Activated B cell treated with CpG ODN at 0.5 μM for 24 hours (primary cell): Measurements from ENCODE around the gene KCNK6. TPM values are rescaled to one million over a fixed set of nuclear protein-coding genes. Genes with fewer than 3 reads are reported as not detected.

Experiments
- ATAC-seq: fragments of 200-7000 bp; cut with Tn5 transposase; one replicate; pipeline ENCODE4 v1.10.0; 2021; ENCODE audit warnings: low read depth, mild to moderate bottlenecking, moderate library complexity
- CTCF ChIA-PET: fragments of 350-600 bp; sonication (Branson Sonifier 250); formaldehyde crosslinking; loops from one replicate; lab custom pipeline; 2021; ENCODE audit warnings: antibody characterized with exemption; lab: Charles Lee
- POLR2A ChIA-PET: fragments of 350-600 bp; sonication (Branson Sonifier 250); formaldehyde crosslinking; loops from one replicate; lab custom pipeline; 2021; ENCODE audit warnings: antibody characterized with exemption; lab: Charles Lee
- DNase-seq: peaks from one replicate; pipeline ENCODE4 v3.0.0; 2022
- H3K27ac Mint-ChIP-seq: one replicate; pipeline ENCODE4 v1.8.0; 2020; ENCODE audit warnings: mixed read lengths
- H3K27me3 Mint-ChIP-seq: one replicate; pipeline ENCODE4 v1.8.0; 2021; ENCODE audit warnings: mixed read lengths
- H3K36me3 Mint-ChIP-seq: one replicate; pipeline ENCODE4 v1.8.0; 2021; ENCODE audit warnings: low read depth, mixed read lengths
- H3K4me1 Mint-ChIP-seq: one replicate; pipeline ENCODE4 v1.8.0; 2021; ENCODE audit warnings: mixed read lengths
- H3K4me3 Mint-ChIP-seq: one replicate; pipeline ENCODE4 v1.8.0; 2020; ENCODE audit warnings: mild to moderate bottlenecking, mixed read lengths
- H3K9me3 Mint-ChIP-seq: one replicate; pipeline ENCODE4 v1.8.0; 2020; ENCODE audit warnings: mixed read lengths
- CTCF ChIP-seq: fragments of 200-600 bp; IDR thresholded peaks from one replicate; pipeline ENCODE4 v1.8.0; 2022; ENCODE audit warnings: antibody characterized with exemption, mild to moderate bottlenecking
- intact Hi-C: fragments of 100-400 bp; cut with micrococcal nuclease; formaldehyde crosslinking; loops from one replicate; pipeline ENCODE4 v1.15.1; 2024
- total RNA-seq: library from RNA; stranded (reverse); gene quantifications from 2 replicates; pipeline ENCODE4 v1.2.3, GENCODE V29; 2022

The KCNK6 gene
- total RNA-seq, result 3.2 and 4.7 TPM in 2 replicates

DNA sequence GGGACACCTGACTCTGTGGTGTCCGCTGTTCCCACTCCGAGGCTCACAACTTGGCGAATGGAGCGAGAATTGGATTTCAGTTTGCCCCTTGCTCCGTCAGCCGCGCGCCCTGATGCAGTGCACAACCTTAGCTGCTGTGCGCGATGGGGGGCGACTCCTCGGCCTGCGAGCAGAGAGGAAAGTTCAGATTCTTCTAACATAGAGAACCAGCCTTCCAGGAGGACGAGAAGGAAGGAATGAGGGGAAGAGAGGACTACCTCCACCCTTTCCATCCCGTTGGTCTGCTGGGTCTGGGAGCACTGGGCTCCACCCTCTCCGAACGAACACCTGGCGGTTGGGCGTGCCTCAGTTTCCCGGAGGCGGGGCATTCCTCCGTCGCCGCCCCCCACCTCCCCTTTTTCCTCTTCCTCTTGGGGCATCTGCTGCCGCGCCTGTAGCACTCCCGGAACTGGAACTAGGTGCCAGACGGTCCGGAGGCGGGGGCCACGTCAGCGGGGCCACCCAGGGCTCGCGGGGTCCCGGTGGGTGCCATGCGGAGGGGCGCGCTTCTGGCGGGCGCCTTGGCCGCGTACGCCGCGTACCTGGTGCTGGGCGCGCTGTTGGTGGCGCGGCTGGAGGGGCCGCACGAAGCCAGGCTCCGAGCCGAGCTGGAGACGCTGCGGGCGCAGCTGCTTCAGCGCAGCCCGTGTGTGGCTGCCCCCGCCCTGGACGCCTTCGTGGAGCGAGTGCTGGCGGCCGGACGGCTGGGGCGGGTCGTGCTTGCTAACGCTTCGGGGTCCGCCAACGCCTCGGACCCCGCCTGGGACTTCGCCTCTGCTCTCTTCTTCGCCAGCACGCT, at the start of gene KCNK6:
TSS of gene KCNK6 (plus strand) at position 425 of the 838 bp plus-strand sequence. CDS start at position 531, 106 bp downstream.
- ChIA-PET CTCF (interaction anchor here (1.6 kb wide), 1 partner anchor 13 kb away, joined by 5 read pairs; no protein-coding TSS in a partner anchor), POLR2A (interaction anchor here (0.6 to 3.1 kb wide), 5 partner anchors 54 to 301 kb away, joined by 3 to 11 read pairs (median 6); partner anchors contain the start of genes PSMD8 and SPINT2)
- intact Hi-C loops, result loop anchor here (5.0 to 10.0 kb wide), 2 partner anchors 412 to 1125 kb away; partner anchors contain the start of genes SIPA1L3, SUPT5H and WDR87
- no peaks in the 10 kb centered on the region for H3K27me3 Mint-ChIP-seq
- DNase-seq, result peak; percentile 48
- H3K9me3 Mint-ChIP-seq, result no peaks in the 10 kb centered on the region
- H3K4me3 Mint-ChIP-seq, result peak within 1 kb of the TSS; percentile 84
- TF ChIP-seq CTCF, result no peak
- H3K27ac Mint-ChIP-seq, result peak within 1 kb of the TSS; percentile 46
- H3K4me1 Mint-ChIP-seq, result peaks cover 42% of the 10 kb centered on the region
- ATAC-seq, result no peak
- peaks cover 3% of the 10 kb centered on the region for H3K36me3 Mint-ChIP-seq

DNA sequence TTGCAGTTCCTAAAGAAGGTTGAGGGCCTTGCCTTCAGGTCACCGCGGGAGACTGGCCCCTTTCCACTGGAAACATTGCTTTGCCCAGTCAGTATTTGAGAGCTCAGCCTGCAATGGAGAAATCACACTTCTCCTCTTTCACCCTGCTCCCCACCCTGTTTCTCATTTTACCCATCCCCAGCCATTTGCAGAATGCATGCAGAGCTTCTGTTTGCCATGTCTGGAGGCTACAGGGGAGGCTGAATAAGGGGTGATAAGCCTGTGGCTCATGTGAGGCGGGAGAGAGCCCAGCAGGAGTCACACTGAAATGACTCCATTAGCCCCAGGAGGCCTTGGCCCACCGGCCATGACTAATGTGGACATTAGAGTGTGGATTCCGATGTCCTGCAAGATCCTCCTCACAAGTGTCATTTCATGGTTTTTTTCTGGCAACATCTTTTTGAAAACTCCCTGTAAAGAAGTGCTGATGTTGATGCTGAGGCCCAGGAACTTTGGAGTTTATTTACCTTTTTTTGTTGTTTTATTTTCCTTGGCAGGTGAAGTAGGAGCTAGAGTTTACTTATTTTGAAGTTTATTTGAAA, 49.0 kb upstream of the KCNK6 start:
- no peaks in the 10 kb centered on the region for H3K27me3 Mint-ChIP-seq
- intact Hi-C loops, result no loop called here
- H3K9me3 Mint-ChIP-seq, result no peaks in the 10 kb centered on the region
- ChIA-PET CTCF (interaction anchor here (1.0 kb wide), 1 partner anchor 14 kb away, joined by 3 read pairs; no protein-coding TSS in a partner anchor), POLR2A (interaction anchor here (0.5 kb wide), 1 partner anchor 91 kb away, joined by 6 read pairs; no protein-coding TSS in a partner anchor)
- H3K27ac Mint-ChIP-seq, result no peak overlapping the region
- no peak for DNase-seq
- H3K4me3 Mint-ChIP-seq, result no peak overlapping the region
- peaks cover 26% of the 10 kb centered on the region for H3K4me1 Mint-ChIP-seq
- no peak for ATAC-seq
- H3K36me3 Mint-ChIP-seq, result peaks cover 13% of the 10 kb centered on the region
- TF ChIP-seq CTCF, result no peak

- no peak overlapping the region for H3K27ac Mint-ChIP-seq
Observed at GRCh38 chr19:38273499-38273898, 46.1 kb upstream of the KCNK6 start.

DNA sequence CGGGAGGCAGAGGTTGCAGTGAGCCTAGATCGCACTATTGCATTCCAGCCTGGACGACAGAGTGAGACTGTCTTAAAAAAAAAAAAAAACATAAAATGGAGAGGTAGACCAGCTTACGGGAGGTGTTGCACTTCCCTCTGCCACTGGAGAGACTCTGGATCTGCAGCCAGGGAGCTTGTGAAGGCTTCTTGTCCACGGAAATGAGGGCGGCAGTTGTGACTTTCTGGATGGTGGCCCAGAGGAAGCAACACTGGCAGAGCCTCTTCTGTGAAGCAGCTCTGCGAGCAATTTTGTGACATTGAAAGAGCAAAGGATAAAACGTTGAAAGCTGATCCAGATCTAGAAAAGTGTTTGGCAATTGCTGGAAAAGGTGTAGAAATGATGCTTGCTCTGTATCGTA, 44.9 kb upstream of the KCNK6 start:
- CTCF ChIA-PET, result interaction anchor here (0.6 kb wide), 1 partner anchor 360 kb away, joined by 3 read pairs; no protein-coding TSS in a partner anchor
- ATAC-seq, result no peak
- no peak for TF ChIP-seq CTCF
- intact Hi-C loops, result no loop called here
- H3K4me3 Mint-ChIP-seq, result no peak overlapping the region
- peaks cover 13% of the 10 kb centered on the region for H3K36me3 Mint-ChIP-seq
- POLR2A ChIA-PET, result interaction anchor here (0.6 to 1.1 kb wide), 4 partner anchors 9 to 655 kb away, joined by 3 to 4 read pairs (median 3); no protein-coding TSS in a partner anchor
- H3K27ac Mint-ChIP-seq, result no peak overlapping the region
- peaks cover 6% of the 10 kb centered on the region for H3K4me1 Mint-ChIP-seq
- no peak for DNase-seq
- no peaks in the 10 kb centered on the region for H3K9me3 Mint-ChIP-seq
- no peaks in the 10 kb centered on the region for H3K27me3 Mint-ChIP-seq

More at GRCh38 chr19:38273499-38273898, 46.1 kb upstream of the KCNK6 start:
- ATAC-seq, result no peak
- no peak overlapping the region for H3K4me3 Mint-ChIP-seq
- no peak for DNase-seq
- no peaks in the 10 kb centered on the region for H3K27me3 Mint-ChIP-seq
- H3K4me1 Mint-ChIP-seq, result peaks cover 6% of the 10 kb centered on the region
- ChIA-PET POLR2A (no interaction called here), CTCF (no interaction called here)
- H3K9me3 Mint-ChIP-seq, result no peaks in the 10 kb centered on the region
- no peak for TF ChIP-seq CTCF
- peaks cover 13% of the 10 kb centered on the region for H3K36me3 Mint-ChIP-seq
- intact Hi-C loops, result no loop called here
